ENCODE data around the gene PEAK1.

PEAK1 gene, protein sequence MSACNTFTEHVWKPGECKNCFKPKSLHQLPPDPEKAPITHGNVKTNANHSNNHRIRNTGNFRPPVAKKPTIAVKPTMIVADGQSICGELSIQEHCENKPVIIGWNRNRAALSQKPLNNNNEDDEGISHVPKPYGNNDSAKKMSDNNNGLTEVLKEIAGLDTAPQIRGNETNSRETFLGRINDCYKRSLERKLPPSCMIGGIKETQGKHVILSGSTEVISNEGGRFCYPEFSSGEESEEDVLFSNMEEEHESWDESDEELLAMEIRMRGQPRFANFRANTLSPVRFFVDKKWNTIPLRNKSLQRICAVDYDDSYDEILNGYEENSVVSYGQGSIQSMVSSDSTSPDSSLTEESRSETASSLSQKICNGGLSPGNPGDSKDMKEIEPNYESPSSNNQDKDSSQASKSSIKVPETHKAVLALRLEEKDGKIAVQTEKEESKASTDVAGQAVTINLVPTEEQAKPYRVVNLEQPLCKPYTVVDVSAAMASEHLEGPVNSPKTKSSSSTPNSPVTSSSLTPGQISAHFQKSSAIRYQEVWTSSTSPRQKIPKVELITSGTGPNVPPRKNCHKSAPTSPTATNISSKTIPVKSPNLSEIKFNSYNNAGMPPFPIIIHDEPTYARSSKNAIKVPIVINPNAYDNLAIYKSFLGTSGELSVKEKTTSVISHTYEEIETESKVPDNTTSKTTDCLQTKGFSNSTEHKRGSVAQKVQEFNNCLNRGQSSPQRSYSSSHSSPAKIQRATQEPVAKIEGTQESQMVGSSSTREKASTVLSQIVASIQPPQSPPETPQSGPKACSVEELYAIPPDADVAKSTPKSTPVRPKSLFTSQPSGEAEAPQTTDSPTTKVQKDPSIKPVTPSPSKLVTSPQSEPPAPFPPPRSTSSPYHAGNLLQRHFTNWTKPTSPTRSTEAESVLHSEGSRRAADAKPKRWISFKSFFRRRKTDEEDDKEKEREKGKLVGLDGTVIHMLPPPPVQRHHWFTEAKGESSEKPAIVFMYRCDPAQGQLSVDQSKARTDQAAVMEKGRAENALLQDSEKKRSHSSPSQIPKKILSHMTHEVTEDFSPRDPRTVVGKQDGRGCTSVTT (N-terminal part only)
- long read RNA-seq, partial matches to known transcripts = 1 of 2 reads
- long read RNA-seq, other reads (novel, unspliced or antisense) = 1 of 2 reads

DNA sequence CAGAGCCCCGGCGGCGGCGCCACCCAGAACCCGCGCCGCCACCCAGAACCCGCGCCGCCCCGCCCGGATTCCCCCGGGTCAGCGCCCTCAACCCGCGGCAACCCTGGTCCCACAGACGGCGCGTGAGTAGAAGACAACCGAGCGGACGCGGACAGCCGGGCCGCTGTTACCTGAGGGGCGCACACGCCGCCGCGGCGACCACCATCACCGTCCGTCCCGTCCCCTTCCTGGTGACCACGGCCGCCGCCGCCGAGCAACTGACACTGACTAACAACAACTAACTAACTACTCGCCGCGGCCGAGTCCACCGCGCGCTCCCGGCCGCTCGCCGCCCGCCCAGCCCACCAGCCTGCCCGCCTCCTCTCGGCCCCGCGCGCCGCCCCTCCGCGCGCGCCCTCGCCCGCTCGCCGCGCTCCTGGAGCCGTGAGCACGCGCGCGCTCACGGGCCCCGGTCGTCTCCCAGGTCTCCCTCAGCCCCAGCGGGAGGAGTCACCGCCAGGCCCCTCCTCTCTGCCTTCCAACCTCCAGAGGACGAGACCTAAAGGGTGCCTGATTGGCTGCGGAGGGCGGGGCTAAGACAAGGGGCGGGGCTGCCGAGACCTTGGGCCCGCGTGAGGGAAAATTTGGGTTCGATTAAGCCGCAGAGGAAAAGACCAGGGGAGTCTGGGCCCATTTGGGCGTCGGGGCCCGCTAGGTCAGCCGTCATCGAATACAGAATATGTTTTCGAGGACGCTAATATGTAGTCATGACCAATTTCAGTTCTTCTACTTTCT, at the start of gene PEAK1:
Gene PEAK1 (minus strand): TSS at position 269 of the 774 bp plus-strand sequence. CDS start 238,178 bp downstream, outside the sequence.
- peak; percentile 91 to 99 for DNase-seq (ENCODE audit: low read depth in 1 of 2, low spot score in 1 of 2)
- Histone ChIP-seq H3K27me3 (ENCODE audit: insufficient read depth, poor library complexity, severe bottlenecking) (no peaks in the 10 kb centered on the region), H3K4me3 (replicated peaks; ENCODE audit: insufficient read depth, low read length) (peak within 1 kb of the TSS; percentile 94), H3K27ac (replicated peaks) (peak within 1 kb of the TSS; percentile 95)
- TF ChIP-seq, protein P1, sequence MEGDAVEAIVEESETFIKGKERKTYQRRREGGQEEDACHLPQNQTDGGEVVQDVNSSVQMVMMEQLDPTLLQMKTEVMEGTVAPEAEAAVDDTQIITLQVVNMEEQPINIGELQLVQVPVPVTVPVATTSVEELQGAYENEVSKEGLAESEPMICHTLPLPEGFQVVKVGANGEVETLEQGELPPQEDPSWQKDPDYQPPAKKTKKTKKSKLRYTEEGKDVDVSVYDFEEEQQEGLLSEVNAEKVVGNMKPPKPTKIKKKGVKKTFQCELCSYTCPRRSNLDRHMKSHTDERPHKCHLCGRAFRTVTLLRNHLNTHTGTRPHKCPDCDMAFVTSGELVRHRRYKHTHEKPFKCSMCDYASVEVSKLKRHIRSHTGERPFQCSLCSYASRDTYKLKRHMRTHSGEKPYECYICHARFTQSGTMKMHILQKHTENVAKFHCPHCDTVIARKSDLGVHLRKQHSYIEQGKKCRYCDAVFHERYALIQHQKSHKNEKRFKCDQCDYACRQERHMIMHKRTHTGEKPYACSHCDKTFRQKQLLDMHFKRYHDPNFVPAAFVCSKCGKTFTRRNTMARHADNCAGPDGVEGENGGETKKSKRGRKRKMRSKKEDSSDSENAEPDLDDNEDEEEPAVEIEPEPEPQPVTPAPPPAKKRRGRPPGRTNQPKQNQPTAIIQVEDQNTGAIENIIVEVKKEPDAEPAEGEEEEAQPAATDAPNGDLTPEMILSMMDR (IDR thresholded peaks at IDR 0.05; ENCODE audit: insufficient read depth, low read length) = no peak
- TF ChIP-seq, protein P2, sequence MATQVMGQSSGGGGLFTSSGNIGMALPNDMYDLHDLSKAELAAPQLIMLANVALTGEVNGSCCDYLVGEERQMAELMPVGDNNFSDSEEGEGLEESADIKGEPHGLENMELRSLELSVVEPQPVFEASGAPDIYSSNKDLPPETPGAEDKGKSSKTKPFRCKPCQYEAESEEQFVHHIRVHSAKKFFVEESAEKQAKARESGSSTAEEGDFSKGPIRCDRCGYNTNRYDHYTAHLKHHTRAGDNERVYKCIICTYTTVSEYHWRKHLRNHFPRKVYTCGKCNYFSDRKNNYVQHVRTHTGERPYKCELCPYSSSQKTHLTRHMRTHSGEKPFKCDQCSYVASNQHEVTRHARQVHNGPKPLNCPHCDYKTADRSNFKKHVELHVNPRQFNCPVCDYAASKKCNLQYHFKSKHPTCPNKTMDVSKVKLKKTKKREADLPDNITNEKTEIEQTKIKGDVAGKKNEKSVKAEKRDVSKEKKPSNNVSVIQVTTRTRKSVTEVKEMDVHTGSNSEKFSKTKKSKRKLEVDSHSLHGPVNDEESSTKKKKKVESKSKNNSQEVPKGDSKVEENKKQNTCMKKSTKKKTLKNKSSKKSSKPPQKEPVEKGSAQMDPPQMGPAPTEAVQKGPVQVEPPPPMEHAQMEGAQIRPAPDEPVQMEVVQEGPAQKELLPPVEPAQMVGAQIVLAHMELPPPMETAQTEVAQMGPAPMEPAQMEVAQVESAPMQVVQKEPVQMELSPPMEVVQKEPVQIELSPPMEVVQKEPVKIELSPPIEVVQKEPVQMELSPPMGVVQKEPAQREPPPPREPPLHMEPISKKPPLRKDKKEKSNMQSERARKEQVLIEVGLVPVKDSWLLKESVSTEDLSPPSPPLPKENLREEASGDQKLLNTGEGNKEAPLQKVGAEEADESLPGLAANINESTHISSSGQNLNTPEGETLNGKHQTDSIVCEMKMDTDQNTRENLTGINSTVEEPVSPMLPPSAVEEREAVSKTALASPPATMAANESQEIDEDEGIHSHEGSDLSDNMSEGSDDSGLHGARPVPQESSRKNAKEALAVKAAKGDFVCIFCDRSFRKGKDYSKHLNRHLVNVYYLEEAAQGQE (IDR thresholded peaks at IDR 0.05; ENCODE audit: insufficient replicate concordance, low read depth) = no peak
- TF ChIP-seq POLR2AphosphoS5 (IDR thresholded peaks at IDR 0.05; ENCODE audit: low read depth) = no peak
- no peak for TF ChIP-seq SPI1 (IDR thresholded peaks at IDR 0.05; ENCODE audit: borderline replicate concordance, low read depth)
- TF ChIP-seq GABPA (IDR thresholded peaks at IDR 0.05; ENCODE audit: low read depth) = no peak

DNA sequence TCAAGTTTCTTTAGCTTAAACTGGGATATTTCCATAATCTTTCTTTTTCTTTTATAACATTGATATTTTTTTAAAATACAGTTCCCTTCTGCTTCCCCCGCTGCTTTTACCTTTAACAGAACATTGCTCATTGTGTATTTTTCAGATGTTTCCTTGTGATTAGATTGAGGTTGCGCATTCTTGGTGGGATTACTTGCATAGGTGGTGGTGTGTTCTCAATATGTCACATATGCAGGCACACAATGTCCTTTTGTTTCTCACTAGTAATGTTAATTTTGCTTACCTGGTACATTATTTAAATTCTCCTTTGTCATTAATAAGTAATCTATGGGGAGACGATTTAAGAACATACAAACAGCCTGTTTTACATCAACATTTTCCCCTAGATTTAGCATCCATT, 49.0 kb upstream of the PEAK1 start:
- H3K4me3 ChIP-seq (replicated peaks; ENCODE audit: insufficient read depth, low read length) = no peak overlapping the region
- TF ChIP-seq, protein P1 (IDR thresholded peaks at IDR 0.05; ENCODE audit: insufficient read depth, low read length) = no peak
- TF ChIP-seq GABPA (IDR thresholded peaks at IDR 0.05; ENCODE audit: low read depth) (no peak), POLR2AphosphoS5 (IDR thresholded peaks at IDR 0.05; ENCODE audit: low read depth) (no peak), SPI1 (IDR thresholded peaks at IDR 0.05; ENCODE audit: borderline replicate concordance, low read depth) (no peak)
- TF ChIP-seq, protein P2 (IDR thresholded peaks at IDR 0.05; ENCODE audit: insufficient replicate concordance, low read depth) = no peak
- no peak overlapping the region for H3K27ac ChIP-seq (replicated peaks)
- no peaks in the 10 kb centered on the region for H3K27me3 ChIP-seq (ENCODE audit: insufficient read depth, poor library complexity, severe bottlenecking)
- DNase-seq (ENCODE audit: low read depth in 1 of 2, low spot score in 1 of 2) = no peak

DNA sequence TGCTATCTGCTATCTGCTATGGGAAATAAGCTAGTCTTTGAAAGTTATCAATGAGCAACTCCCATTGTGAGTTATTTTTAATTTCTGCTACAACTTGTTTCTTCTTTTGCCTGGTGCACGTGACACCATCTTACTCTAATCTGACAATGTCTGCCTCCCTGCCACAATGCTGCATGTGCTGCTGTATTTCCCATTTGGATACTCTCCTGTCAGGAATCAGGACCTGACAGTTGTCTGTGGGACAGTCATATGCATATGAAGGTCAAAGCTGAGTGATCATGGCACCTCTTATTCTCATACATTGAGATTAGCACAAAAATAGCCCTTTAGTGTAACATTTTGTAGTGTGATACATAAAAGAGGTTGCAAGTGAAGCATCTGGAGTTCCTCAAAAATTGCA, 46.6 kb upstream of the PEAK1 start:
- TF ChIP-seq POLR2AphosphoS5 (IDR thresholded peaks at IDR 0.05; ENCODE audit: low read depth) = no peak
- no peak for DNase-seq (ENCODE audit: low read depth in 1 of 2, low spot score in 1 of 2)
- Histone ChIP-seq H3K27ac (replicated peaks) (no peak overlapping the region), H3K27me3 (ENCODE audit: insufficient read depth, poor library complexity, severe bottlenecking) (no peaks in the 10 kb centered on the region), H3K4me3 (replicated peaks; ENCODE audit: insufficient read depth, low read length) (no peak overlapping the region)
